Ishikawa (cell line): Measurements from ENCODE around the gene RASGEF1B.

Experiments used
- CEBPB ChIP-seq: IDR thresholded peaks from 2 replicates; pipeline ENCODE4 v1.6.1; 2012
- CREB1 ChIP-seq: IDR thresholded peaks from 2 replicates; pipeline ENCODE4 v1.6.1; 2012; ENCODE audit warnings: low read depth
- EGR1 ChIP-seq: IDR thresholded peaks from 2 replicates; pipeline ENCODE4 v1.6.1; 2012
- EP300 ChIP-seq: IDR thresholded peaks from 2 replicates; pipeline ENCODE4 v1.6.1; 2012; ENCODE audit warnings: borderline replicate concordance
- FOXM1 ChIP-seq: IDR thresholded peaks from 2 replicates; pipeline ENCODE4 v1.6.1; 2012; ENCODE audit warnings: low read depth, borderline replicate concordance
- NFIC ChIP-seq: IDR thresholded peaks from 2 replicates; pipeline ENCODE4 v1.6.1; 2012
- RAD21 ChIP-seq: IDR thresholded peaks from 2 replicates; pipeline ENCODE4 v1.6.1; 2012; ENCODE audit warnings: low read depth
- TAF1 ChIP-seq: IDR thresholded peaks from 2 replicates; pipeline ENCODE4 v1.6.1; 2012; ENCODE audit warnings: low read depth, mild to moderate bottlenecking
- TCF12 ChIP-seq: IDR thresholded peaks from 2 replicates; pipeline ENCODE4 v1.6.1; 2012; ENCODE audit warnings: low read depth
- TEAD4 ChIP-seq: IDR thresholded peaks from 2 replicates; pipeline ENCODE4 v1.6.1; 2012
- YY1 ChIP-seq: IDR thresholded peaks from 2 replicates; pipeline ENCODE4 v1.6.1; 2012; ENCODE audit warnings: low read depth
- ZBTB7A ChIP-seq: IDR thresholded peaks from 2 replicates; pipeline ENCODE4 v1.6.1; 2012; ENCODE audit warnings: low read depth
- TF ChIP-seq, protein P1 (sequence below): IDR thresholded peaks from 2 replicates; pipeline ENCODE4 v1.6.1; 2012; ENCODE audit warnings: low read depth, mild to moderate bottlenecking
- TF ChIP-seq, protein P2 (sequence below): IDR thresholded peaks from 2 replicates; pipeline ENCODE4 v1.6.1; 2012
- TF ChIP-seq, protein P3 (sequence below): IDR thresholded peaks from 2 replicates; pipeline ENCODE4 v1.6.1; 2012

RASGEF1B gene

DNA sequence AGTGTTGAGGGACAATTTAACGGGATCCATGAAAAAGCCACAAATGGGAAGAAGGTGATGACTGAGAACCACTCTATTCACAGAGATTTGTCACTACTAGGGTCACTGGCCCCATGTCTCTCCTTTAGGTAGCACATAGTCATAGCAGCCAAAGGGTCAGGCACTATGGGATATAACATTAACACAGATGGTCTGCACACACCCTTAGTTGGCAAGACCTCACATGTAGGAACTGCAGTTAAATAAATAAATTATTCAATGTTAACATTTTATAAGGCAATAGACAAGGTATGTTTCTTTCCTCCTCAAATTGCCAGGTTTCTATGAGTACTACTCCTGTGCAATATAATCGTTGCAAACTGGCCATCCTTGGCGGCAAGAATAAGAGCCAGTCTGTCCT, 10.9 kb downstream of the RASGEF1B start:
- TF ChIP-seq, protein P1, sequence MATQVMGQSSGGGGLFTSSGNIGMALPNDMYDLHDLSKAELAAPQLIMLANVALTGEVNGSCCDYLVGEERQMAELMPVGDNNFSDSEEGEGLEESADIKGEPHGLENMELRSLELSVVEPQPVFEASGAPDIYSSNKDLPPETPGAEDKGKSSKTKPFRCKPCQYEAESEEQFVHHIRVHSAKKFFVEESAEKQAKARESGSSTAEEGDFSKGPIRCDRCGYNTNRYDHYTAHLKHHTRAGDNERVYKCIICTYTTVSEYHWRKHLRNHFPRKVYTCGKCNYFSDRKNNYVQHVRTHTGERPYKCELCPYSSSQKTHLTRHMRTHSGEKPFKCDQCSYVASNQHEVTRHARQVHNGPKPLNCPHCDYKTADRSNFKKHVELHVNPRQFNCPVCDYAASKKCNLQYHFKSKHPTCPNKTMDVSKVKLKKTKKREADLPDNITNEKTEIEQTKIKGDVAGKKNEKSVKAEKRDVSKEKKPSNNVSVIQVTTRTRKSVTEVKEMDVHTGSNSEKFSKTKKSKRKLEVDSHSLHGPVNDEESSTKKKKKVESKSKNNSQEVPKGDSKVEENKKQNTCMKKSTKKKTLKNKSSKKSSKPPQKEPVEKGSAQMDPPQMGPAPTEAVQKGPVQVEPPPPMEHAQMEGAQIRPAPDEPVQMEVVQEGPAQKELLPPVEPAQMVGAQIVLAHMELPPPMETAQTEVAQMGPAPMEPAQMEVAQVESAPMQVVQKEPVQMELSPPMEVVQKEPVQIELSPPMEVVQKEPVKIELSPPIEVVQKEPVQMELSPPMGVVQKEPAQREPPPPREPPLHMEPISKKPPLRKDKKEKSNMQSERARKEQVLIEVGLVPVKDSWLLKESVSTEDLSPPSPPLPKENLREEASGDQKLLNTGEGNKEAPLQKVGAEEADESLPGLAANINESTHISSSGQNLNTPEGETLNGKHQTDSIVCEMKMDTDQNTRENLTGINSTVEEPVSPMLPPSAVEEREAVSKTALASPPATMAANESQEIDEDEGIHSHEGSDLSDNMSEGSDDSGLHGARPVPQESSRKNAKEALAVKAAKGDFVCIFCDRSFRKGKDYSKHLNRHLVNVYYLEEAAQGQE: no peak
- TF ChIP-seq TCF12: no peak
- no peak for TF ChIP-seq EGR1
- TF ChIP-seq, protein P2, sequence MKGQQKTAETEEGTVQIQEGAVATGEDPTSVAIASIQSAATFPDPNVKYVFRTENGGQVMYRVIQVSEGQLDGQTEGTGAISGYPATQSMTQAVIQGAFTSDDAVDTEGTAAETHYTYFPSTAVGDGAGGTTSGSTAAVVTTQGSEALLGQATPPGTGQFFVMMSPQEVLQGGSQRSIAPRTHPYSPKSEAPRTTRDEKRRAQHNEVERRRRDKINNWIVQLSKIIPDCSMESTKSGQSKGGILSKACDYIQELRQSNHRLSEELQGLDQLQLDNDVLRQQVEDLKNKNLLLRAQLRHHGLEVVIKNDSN: no peak
- no peak for TF ChIP-seq CREB1
- TF ChIP-seq NFIC: no peak
- TF ChIP-seq FOXM1: no peak

DNA sequence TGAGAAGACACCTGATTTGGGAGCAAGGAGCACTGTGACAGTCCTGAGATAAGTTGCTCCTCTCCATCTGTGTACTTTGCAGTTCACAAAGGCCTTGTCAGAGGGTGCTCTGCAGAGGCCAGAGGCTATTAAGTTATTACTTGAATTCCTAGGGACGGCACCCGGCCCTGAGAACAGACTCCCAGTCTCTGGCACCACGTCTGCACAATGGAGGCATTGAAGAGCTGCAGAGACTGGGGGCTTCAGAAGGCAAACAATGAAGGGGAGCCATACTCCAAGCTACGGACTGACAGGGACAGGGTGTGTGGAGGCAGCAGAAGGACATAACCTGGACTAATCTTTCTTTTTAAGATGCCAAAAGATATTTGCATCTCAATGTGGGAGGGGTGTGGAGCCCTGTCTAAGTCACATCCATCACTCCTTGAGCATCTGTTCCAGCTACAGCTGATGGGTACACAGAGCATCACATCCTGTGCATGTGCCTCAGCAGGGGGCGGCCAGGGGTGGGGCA, 11.5 kb downstream of the RASGEF1B start:
- TF ChIP-seq EGR1: no peak
- TF ChIP-seq NFIC: no peak
- no peak for TF ChIP-seq FOXM1
- no peak for TF ChIP-seq CEBPB
- TF ChIP-seq, protein P3, sequence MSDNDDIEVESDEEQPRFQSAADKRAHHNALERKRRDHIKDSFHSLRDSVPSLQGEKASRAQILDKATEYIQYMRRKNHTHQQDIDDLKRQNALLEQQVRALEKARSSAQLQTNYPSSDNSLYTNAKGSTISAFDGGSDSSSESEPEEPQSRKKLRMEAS: no peak
- no peak for TF ChIP-seq TEAD4
- no peak for TF ChIP-seq YY1
- TF ChIP-seq, protein P2: no peak
- TF ChIP-seq CREB1: no peak
- no peak for TF ChIP-seq TAF1
- no peak for TF ChIP-seq TCF12
- TF ChIP-seq RAD21: no peak
- TF ChIP-seq, protein P1: no peak
- no peak for TF ChIP-seq ZBTB7A
- TF ChIP-seq EP300: no peak

DNA sequence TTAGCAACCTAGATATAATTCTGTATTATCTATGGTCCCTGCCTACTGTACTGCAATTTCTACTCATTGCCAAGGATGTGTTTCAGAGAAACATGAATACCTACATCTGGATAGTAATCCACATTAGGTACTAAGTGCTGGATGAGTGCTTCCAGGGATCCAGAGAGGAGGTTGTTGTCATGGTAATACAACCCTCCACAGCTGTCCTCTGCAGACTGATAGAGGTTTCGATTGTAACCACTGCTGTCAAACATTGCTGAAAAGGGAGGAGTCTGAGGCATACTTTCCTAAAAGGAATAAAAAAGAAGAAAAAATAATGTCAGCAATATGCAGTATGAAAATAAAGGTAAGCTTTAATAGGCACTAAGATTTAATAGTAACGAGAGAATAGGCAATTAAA, 12.5 kb downstream of the RASGEF1B start:
- TF ChIP-seq FOXM1 (no peak), RAD21 (no peak), TAF1 (no peak), EP300 (no peak), EGR1 (no peak), CREB1 (no peak), ZBTB7A (no peak)
- TF ChIP-seq, protein P1: no peak
- TF ChIP-seq, protein P3: no peak

DNA sequence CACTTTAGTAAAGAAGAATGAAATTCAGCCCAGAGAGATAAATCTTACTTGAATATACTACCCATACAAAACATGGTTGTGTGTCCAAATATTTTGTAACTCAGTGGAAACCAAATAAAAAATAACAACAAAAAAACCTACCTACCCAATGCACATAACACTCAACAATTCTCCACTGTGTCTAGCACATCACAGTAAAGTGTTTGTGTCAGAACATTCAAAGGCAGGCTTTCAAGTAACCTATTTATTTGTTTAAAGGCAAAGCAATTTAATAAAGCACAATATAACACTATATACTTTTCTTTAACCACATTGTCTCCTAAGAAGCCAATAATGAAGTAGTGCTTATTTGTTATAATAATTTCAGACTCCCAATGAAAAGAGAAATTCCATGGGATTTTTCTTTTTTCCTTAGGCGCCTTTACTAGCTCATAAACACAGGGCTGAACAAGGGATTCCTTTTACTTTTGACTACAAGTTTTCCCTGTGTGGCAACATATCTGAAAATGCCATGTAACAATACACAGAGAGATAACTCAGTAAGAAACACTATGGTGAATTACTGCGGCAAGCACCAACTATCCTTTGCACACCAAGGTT, 13.7 kb downstream of the RASGEF1B start:
- TF ChIP-seq TCF12 (no peak), YY1 (no peak), EP300 (no peak), TAF1 (no peak), NFIC (no peak), FOXM1 (no peak), CREB1 (no peak)

DNA sequence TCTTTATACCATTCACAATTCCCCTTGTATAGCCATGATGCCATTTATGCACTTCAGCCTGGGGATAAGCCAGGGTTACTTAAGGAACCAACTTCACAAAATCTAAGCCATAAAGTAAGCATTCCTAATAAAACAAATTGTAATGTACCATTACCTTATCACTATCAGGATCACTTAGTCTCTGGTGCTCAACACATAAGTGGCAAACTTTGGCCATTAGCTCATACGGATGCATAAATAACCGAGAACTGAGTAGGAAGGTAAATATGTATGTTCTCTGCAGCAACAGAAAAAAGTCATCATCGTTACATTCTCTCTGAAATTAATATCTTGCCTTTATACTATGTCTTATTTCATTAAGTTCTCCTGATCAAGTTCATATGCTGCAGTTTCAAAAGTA, 14.4 kb downstream of the RASGEF1B start:
- TF ChIP-seq TAF1 (no peak), EGR1 (no peak), TCF12 (no peak), ZBTB7A (no peak), CEBPB (no peak), NFIC (no peak), FOXM1 (no peak), TEAD4 (no peak), YY1 (no peak), RAD21 (no peak), CREB1 (no peak), EP300 (no peak)
- TF ChIP-seq, protein P2: no peak
- TF ChIP-seq, protein P3: no peak
- TF ChIP-seq, protein P1: no peak
